Suprapubic skin (tissue), 4 donors: ENCODE measurements around the gene CAMK2N1. TPM values are rescaled to one million over a fixed set of nuclear protein-coding genes. Genes with fewer than 3 reads are reported as not detected.

ENCODE experiments used
- DNase-seq, 2 donors: peaks; one replicate each; pipeline ENCODE4 v3.0.0-alpha.2; 2019; ENCODE audit warnings: low spot score in 2 of 2
- H3K27ac ChIP-seq: fragments of 200-600 bp; sonication (generic); one replicate; pipeline ENCODE4 v1.5.1; 2019
- H3K27me3 ChIP-seq: fragments of 200-600 bp; sonication (generic); one replicate; pipeline ENCODE4 v1.5.1; 2019
- H3K36me3 ChIP-seq: fragments of 200-600 bp; sonication (generic); one replicate; pipeline ENCODE4 v1.5.1; 2019
- H3K4me1 ChIP-seq: fragments of 200-600 bp; sonication (generic); one replicate; pipeline ENCODE4 v1.5.1; 2019
- H3K4me3 ChIP-seq: fragments of 200-600 bp; sonication (generic); one replicate; pipeline ENCODE4 v1.5.1; 2019; ENCODE audit warnings: mild to moderate bottlenecking
- H3K9me3 ChIP-seq: fragments of 200-600 bp; sonication (generic); one replicate; pipeline ENCODE4 v1.5.1; 2019
- EP300 ChIP-seq: sonication (generic); formaldehyde crosslinking; IDR thresholded peaks from one replicate; pipeline ENCODE4 v1.6.1; 2017; ENCODE audit warnings: antibody characterized with exemption
- POLR2A ChIP-seq, 2 donors: fragments of 450-650 bp; IDR thresholded peaks; one replicate each; pipeline ENCODE4 v1.6.1; 2017; ENCODE audit warnings: antibody characterized with exemption in 2 of 2, mild to moderate bottlenecking in 2 of 2, moderate library complexity in 2 of 2
- POLR2AphosphoS5 ChIP-seq, 3 donors: sonication (generic); formaldehyde crosslinking; IDR thresholded peaks; one replicate each; pipeline ENCODE4 v1.6.1; 2017; ENCODE audit warnings: antibody characterized with exemption in 3 of 3
- WGBS: methylation state at CpG from one replicate; pipeline ENCODE4 v1.1.5; 2018; 5-methylcytosine and 5-hydroxymethylcytosine counted together
- total RNA-seq, 4 donors: library from RNA; depleted of rRNA; stranded (reverse); fragments of >200 nt; gene quantifications; one replicate each; pipeline ENCODE4 v1.1.0, GENCODE V29; 2016
- TF ChIP-seq, protein P1 (sequence below), 2 donors: fragments of 200-600 bp in 1 of 2; fragments of 450-650 bp in 1 of 2; sonication (generic) in 1 of 2; IDR thresholded peaks; one replicate each; pipeline ENCODE4 v1.5.1; 2016 to 2019; ENCODE audit warnings: antibody characterized with exemption in 2 of 2, mild to moderate bottlenecking in 1 of 2, moderate library complexity in 1 of 2

The CAMK2N1 gene
- total RNA-seq, 4 donors from 2014 or later, result 7.0 to 18.1 (median 9.5) TPM

DNA sequence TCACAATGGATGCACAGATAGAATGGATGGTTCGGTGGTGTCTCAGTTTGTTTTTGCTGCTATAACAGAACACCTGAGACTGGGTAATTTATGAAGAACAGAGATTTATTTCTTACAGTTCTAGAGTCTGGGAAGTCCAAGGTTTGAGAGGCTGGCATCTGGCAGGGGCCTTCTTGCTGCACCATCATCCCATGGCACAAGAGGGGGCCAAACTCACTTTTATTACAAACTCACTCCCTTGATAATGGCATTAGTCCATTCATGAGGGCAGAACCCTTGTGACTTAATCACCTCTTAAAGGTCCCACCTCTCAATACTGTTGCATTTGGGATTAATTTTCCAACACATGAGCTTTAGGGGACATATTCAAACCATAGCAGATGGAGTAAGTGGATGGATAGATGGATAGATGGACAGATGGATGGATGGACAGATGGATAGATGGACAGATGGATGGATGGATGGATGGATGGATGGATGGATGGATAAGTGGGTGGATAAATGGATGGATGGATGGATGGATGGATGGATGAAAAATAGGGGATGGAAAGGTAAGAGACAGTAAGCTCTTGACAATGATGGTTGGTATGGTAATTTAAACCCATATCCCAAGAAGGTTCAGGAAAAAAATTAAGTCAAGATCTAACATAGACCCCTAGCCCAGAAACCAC, 16.5 kb downstream of the CAMK2N1 start:
- 91% methylated on average over 1 of the region's 1 CpG for WGBS
- no peak overlapping the region for H3K27ac ChIP-seq

DNA sequence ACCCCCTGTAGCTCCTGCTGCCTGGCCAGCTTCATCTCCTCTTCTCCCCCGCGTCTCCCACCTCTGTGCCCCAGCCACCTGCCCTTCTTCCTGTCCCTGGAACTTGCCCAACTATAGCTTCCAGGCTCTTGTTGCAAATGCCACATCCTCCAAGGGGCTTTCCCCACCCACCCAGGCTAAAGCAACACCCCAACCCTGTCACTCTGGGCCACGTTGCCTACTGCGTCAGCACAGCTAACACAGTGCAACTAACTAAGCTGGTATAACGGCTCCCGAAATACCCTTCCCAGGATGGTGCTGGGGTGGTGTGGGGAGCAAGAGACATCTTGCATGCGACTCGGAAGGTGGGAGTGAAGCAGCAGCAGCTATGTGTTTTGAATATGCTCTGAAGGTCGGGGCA, 19.7 kb downstream of the CAMK2N1 start:
- H3K27ac ChIP-seq, result no peak overlapping the region
- peaks cover 40% of the 10 kb centered on the region for H3K27me3 ChIP-seq
- H3K9me3 ChIP-seq, result no peaks in the 10 kb centered on the region
- whole genome bisulfite sequencing, result 64% methylated on average over 9 of the region's 9 CpGs
- H3K4me1 ChIP-seq, result no peaks in the 10 kb centered on the region
- TF ChIP-seq EP300 (no peak), POLR2AphosphoS5 (IDR thresholded peaks at IDR 0.05) (no peak), POLR2A (IDR thresholded peaks at IDR 0.05) (no peak)
- TF ChIP-seq, protein P1, sequence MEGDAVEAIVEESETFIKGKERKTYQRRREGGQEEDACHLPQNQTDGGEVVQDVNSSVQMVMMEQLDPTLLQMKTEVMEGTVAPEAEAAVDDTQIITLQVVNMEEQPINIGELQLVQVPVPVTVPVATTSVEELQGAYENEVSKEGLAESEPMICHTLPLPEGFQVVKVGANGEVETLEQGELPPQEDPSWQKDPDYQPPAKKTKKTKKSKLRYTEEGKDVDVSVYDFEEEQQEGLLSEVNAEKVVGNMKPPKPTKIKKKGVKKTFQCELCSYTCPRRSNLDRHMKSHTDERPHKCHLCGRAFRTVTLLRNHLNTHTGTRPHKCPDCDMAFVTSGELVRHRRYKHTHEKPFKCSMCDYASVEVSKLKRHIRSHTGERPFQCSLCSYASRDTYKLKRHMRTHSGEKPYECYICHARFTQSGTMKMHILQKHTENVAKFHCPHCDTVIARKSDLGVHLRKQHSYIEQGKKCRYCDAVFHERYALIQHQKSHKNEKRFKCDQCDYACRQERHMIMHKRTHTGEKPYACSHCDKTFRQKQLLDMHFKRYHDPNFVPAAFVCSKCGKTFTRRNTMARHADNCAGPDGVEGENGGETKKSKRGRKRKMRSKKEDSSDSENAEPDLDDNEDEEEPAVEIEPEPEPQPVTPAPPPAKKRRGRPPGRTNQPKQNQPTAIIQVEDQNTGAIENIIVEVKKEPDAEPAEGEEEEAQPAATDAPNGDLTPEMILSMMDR (IDR thresholded peaks at IDR 0.05), result no peak
- H3K4me3 ChIP-seq, result no peak overlapping the region
- no peaks in the 10 kb centered on the region for H3K36me3 ChIP-seq
- DNase-seq, result no peak

More for the DNA sequence above, 16.5 kb downstream of the CAMK2N1 start:
- Histone ChIP-seq H3K4me3 (no peak overlapping the region), H3K9me3 (no peaks in the 10 kb centered on the region), H3K36me3 (no peaks in the 10 kb centered on the region), H3K27me3 (peaks cover 49% of the 10 kb centered on the region), H3K4me1 (no peaks in the 10 kb centered on the region)
- DNase-seq, result no peak
- TF ChIP-seq, protein P1 (IDR thresholded peaks at IDR 0.05), result no peak
- TF ChIP-seq POLR2AphosphoS5 (IDR thresholded peaks at IDR 0.05), result no peak
- TF ChIP-seq EP300, result no peak
- TF ChIP-seq POLR2A (IDR thresholded peaks at IDR 0.05), result no peak

DNA sequence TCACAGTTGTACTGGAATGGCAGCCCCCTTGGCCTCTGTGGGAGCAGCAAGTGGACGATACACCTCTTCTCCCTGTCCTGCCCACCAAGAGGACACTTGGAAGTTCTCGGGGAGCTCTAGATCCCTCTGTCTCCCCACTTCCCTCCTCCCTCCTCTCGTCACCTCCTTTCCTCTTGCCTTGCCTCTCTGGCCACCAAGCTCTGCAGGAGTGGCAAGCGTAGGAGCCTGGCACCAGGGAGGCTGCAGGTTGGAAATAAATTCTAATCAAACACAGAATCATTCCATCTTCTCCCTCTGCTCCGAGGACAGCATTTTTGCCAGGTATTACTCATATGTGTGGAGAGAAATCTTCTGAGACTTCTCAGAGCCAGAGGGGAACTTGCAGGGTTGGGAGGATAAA, 20.8 kb downstream of the CAMK2N1 start:
- TF ChIP-seq, protein P1 (IDR thresholded peaks at IDR 0.05), result no peak
- TF ChIP-seq POLR2A (IDR thresholded peaks at IDR 0.05), result no peak
- no peak for TF ChIP-seq EP300
- TF ChIP-seq POLR2AphosphoS5 (IDR thresholded peaks at IDR 0.05), result no peak
- Histone ChIP-seq H3K4me1 (no peaks in the 10 kb centered on the region), H3K4me3 (no peak overlapping the region), H3K9me3 (no peaks in the 10 kb centered on the region), H3K36me3 (no peaks in the 10 kb centered on the region), H3K27ac (no peak overlapping the region), H3K27me3 (peaks cover 40% of the 10 kb centered on the region)
- no peak for DNase-seq
- WGBS, result 54% methylated on average over 5 of the region's 5 CpGs

DNA sequence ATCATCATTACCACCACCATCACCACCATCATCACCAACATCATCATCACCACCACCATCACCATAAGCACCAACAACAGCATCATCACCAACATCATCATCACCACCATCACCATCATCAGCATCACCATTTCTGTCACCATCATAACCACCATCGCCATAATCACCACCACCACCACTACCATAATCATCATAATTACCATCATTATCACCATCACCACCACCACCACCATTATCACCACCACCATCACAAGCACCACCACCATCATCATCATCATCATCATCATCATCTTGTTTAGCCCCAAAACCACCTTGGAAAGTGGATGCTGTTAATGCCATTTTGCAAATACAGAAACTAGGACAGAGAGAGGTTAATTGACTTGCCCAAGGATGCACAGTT, 22.5 kb downstream of the CAMK2N1 start:
- Histone ChIP-seq H3K27me3 (peaks cover 49% of the 10 kb centered on the region), H3K36me3 (no peaks in the 10 kb centered on the region), H3K4me1 (no peaks in the 10 kb centered on the region), H3K27ac (no peak overlapping the region), H3K4me3 (no peak overlapping the region), H3K9me3 (no peaks in the 10 kb centered on the region)
- no peak for DNase-seq
- 75% methylated on average over 1 of the region's 1 CpG for WGBS
- no peak for TF ChIP-seq EP300
- no peak for TF ChIP-seq POLR2A (IDR thresholded peaks at IDR 0.05)
- no peak for TF ChIP-seq POLR2AphosphoS5 (IDR thresholded peaks at IDR 0.05)
- TF ChIP-seq, protein P1 (IDR thresholded peaks at IDR 0.05), result no peak

DNA sequence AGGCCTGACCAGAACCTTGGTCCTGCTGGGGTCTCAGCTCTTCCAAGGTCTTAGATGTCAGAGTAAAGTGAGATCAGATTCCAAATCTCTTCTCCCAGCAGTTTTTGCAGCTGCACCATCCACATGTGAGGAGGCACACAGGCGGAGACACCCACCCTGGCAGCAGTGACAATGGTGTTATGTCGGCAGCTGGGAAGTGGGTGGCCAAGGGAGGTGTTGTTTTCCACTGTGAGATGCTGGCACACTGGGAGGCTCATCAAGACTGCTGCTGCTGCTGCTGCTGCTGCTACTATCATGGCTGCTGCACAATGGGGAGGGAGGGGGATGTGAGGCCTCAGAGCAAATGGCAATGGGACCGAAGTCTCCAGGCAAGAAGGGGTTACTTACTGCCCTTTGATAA, 23.6 kb downstream of the CAMK2N1 start:
- TF ChIP-seq EP300 (no peak), POLR2A (IDR thresholded peaks at IDR 0.05) (no peak), POLR2AphosphoS5 (IDR thresholded peaks at IDR 0.05) (no peak)
- Histone ChIP-seq H3K4me1 (no peaks in the 10 kb centered on the region), H3K27me3 (peaks cover 42% of the 10 kb centered on the region), H3K4me3 (no peak overlapping the region), H3K27ac (no peak overlapping the region), H3K36me3 (no peaks in the 10 kb centered on the region), H3K9me3 (no peaks in the 10 kb centered on the region)
- WGBS, result 100% methylated on average over 2 of the region's 3 CpGs
- no peak for DNase-seq
